Fibroblast of skin of right biceps (primary cell): ENCODE data around the gene STIM2.
A peak's percentile ranks its signal among the peaks of the same experiment; 100 is the strongest.
"Not testable (repeated sequence)": the region's sequence is repeated elsewhere in the genome, so short reads cannot be mapped to it uniquely, and the experiment has no call there.

Experiments
- DNase-seq: peaks from one replicate; pipeline ENCODE4 v3.0.0-alpha.2; 2013

The STIM2 gene

GRCh38 chr4:27005905-27006590 lies 145.4 kb downstream of the STIM2 start:
- DNase-seq = no peak

GRCh38 chr4:27006646-27007045 lies 146.0 kb downstream of the STIM2 start:
- no peak for DNase-seq

GRCh38 chr4:27007507-27007906 lies 146.9 kb downstream of the STIM2 start:
- DNase-seq = no peak

- DNase-seq = no peak
These were observed 148.0 kb downstream of the STIM2 start for GRCh38 chr4:27008679-27009078.

GRCh38 chr4:27009539-27009938 lies 148.9 kb downstream of the STIM2 start:
- no peak for DNase-seq

- peak; percentile 63 for DNase-seq
These were observed 149.8 kb downstream of the STIM2 start for GRCh38 chr4:27010334-27010940.

- no peak for DNase-seq
These were observed 150.8 kb downstream of the STIM2 start for GRCh38 chr4:27011401-27011800.

- DNase-seq = no peak
These were observed 152.4 kb downstream of the STIM2 start for GRCh38 chr4:27013012-27013411.

- DNase-seq = peak; percentile 18
These were observed 155.9 kb downstream of the STIM2 start for GRCh38 chr4:27016551-27016950.

- DNase-seq = no peak
These were observed 157.0 kb downstream of the STIM2 start for GRCh38 chr4:27017623-27018022.

GRCh38 chr4:27018076-27018475 lies 157.4 kb downstream of the STIM2 start:
- no peak for DNase-seq

GRCh38 chr4:27018910-27019309 lies 158.3 kb downstream of the STIM2 start:
- no peak for DNase-seq

GRCh38 chr4:27019766-27020165 lies 159.1 kb downstream of the STIM2 start:
- no peak for DNase-seq

- DNase-seq = no peak
These were observed 159.6 kb downstream of the STIM2 start for GRCh38 chr4:27020203-27020602.

GRCh38 chr4:27020603-27021002 lies 160.0 kb downstream of the STIM2 start:
- no peak for DNase-seq

- DNase-seq = no peak
These were observed 162.3 kb downstream of the STIM2 start for GRCh38 chr4:27022963-27023362.

GRCh38 chr4:27023366-27023765 lies 162.7 kb downstream of the STIM2 start:
- no peak for DNase-seq

- no peak for DNase-seq
These were observed 164.2 kb downstream of the STIM2 start for GRCh38 chr4:27024805-27025204.

GRCh38 chr4:27027428-27027827 lies 166.8 kb downstream of the STIM2 start:
- no peak for DNase-seq

- DNase-seq = not testable (repeated sequence)
These were observed 174.5 kb downstream of the STIM2 start for GRCh38 chr4:27035127-27035526.

- no peak for DNase-seq
These were observed 179.7 kb downstream of the STIM2 start for GRCh38 chr4:27040356-27040755.

- DNase-seq = no peak
These were observed 181.8 kb downstream of the STIM2 start for GRCh38 chr4:27042411-27042810.

- DNase-seq = no peak
These were observed 182.6 kb downstream of the STIM2 start for GRCh38 chr4:27043200-27043599.

GRCh38 chr4:27046851-27047250 lies 186.2 kb downstream of the STIM2 start:
- no peak for DNase-seq
